Activated CD4-positive, alpha-beta T cell treated with anti-CD3 and anti-CD28 coated beads, Interleukin-2, Interleukin-4, amounts not matched to agents 100 ng/mL and 50 ng/mL, durations not matched to agents 16 hours and 8 hours (primary cell): ENCODE measurements around the gene CEP170.

Source experiments
- DNase-seq: peaks from one replicate; pipeline ENCODE4 v3.0.0-alpha.2; 2020; ENCODE audit warnings: low spot score

Gene CEP170

GRCh38 chr1:243254927-243255790 is at the start of gene CEP170:
TSS of gene CEP170 (minus strand) at chr1:243255281. CDS start at chr1:243225280, 30,001 bp downstream.
- peak; percentile 88 for DNase-seq

- no peak for DNase-seq
These were observed 46.0 kb upstream of the CEP170 start for GRCh38 chr1:243301059-243301458.

- no peak for DNase-seq
These were observed 44.0 kb upstream of the CEP170 start for GRCh38 chr1:243299069-243299468.

- no peak for DNase-seq
These were observed 39.6 kb upstream of the CEP170 start for GRCh38 chr1:243294723-243295121.

- no peak for DNase-seq
These were observed 39.1 kb upstream of the CEP170 start for GRCh38 chr1:243293941-243294722.

- no peak for DNase-seq
These were observed 37.0 kb upstream of the CEP170 start for GRCh38 chr1:243292117-243292516.

- no peak for DNase-seq
These were observed 36.2 kb upstream of the CEP170 start for GRCh38 chr1:243291292-243291691.

- no peak for DNase-seq
These were observed 33.0 kb upstream of the CEP170 start for GRCh38 chr1:243288062-243288461.

GRCh38 chr1:243287652-243288051 is 32.6 kb upstream of the CEP170 start:
- DNase-seq, result peak; percentile 66

GRCh38 chr1:243287123-243287460 is 32.0 kb upstream of the CEP170 start:
- no peak for DNase-seq

- DNase-seq, result peak; percentile 27
These were observed 31.5 kb upstream of the CEP170 start for GRCh38 chr1:243286409-243287122.

GRCh38 chr1:243281672-243282071 is 26.6 kb upstream of the CEP170 start:
- DNase-seq, result no peak

GRCh38 chr1:243280571-243281129 is 25.6 kb upstream of the CEP170 start:
- DNase-seq, result no peak

GRCh38 chr1:243275316-243275715 is 20.2 kb upstream of the CEP170 start:
- no peak for DNase-seq

GRCh38 chr1:243273945-243274344 is 18.9 kb upstream of the CEP170 start:
- no peak for DNase-seq

- no peak for DNase-seq
These were observed 18.4 kb upstream of the CEP170 start for GRCh38 chr1:243273506-243273905.

- DNase-seq, result no peak
These were observed 17.3 kb upstream of the CEP170 start for GRCh38 chr1:243272401-243272800.

GRCh38 chr1:243271996-243272395 is 16.9 kb upstream of the CEP170 start:
- DNase-seq, result no peak

GRCh38 chr1:243270097-243270864 is 15.2 kb upstream of the CEP170 start:
- no peak for DNase-seq

GRCh38 chr1:243269461-243269801 is 14.3 kb upstream of the CEP170 start:
- DNase-seq, result no peak

- no peak for DNase-seq
These were observed 13.8 kb upstream of the CEP170 start for GRCh38 chr1:243268751-243269460.
